ENCODE data around the gene P2RX2.

The P2RX2 gene

GRCh38 chr12:132602572-132603239, 15.9 kb upstream of the P2RX2 start:
- Mint-ChIP-seq H3K27me3 (peaks cover 50 to 59% of the 10 kb centered on the region in 2 donors), H3K9me3 (no peaks in the 10 kb centered on the region), H3K36me3 (no peaks in the 10 kb centered on the region), H3K4me3 (no peak overlapping the region), H3K4me1 (peaks cover 27 to 28% of the 10 kb centered on the region in 2 donors), H3K27ac (no peak overlapping the region)
- DNase-seq: no peak
- ATAC-seq (replicated peaks): no peak

GRCh38 chr12:132603240-132604150, 15.1 kb upstream of the P2RX2 start:
- no peak overlapping the region for H3K27ac Mint-ChIP-seq
- no peak overlapping the region for H3K4me3 Mint-ChIP-seq
- no peaks in the 10 kb centered on the region for H3K36me3 Mint-ChIP-seq
- peaks cover 55 to 64% of the 10 kb centered on the region in 2 donors for H3K27me3 Mint-ChIP-seq
- DNase-seq (no peak), ATAC-seq (replicated peaks) (no peak)
- no peaks in the 10 kb centered on the region for H3K9me3 Mint-ChIP-seq
- H3K4me1 Mint-ChIP-seq: peaks cover 24 to 27% of the 10 kb centered on the region in 2 donors

DNA sequence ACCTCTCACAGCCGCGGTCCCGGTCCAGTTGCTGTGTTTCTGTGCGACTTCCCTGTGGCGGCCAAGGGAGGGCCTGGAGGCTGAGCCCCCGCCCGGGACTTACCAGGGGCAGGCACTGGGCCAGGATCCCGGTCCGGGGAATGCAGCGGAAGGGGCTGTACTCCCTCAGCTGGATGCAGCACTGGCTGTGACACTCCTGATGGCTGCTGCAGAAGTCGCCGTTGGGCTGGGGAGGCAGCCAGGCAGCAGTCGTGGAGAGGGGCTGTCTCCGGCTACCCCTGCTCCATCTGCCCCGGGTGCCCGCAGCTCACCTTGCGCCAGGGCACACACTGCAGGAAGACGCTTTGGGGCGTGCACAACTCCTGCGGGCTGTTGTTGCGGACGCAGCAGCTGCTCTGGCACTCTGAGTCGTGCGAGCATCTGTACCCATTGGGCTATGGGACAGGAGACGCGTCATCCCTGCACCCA, 14.4 kb upstream of the P2RX2 start:
- Mint-ChIP-seq H3K27me3 (peaks cover 56 to 65% of the 10 kb centered on the region in 2 donors), H3K4me3 (no peak overlapping the region), H3K27ac (no peak overlapping the region), H3K4me1 (peaks cover 19 to 23% of the 10 kb centered on the region in 2 donors), H3K9me3 (no peaks in the 10 kb centered on the region), H3K36me3 (no peaks in the 10 kb centered on the region)
- ATAC-seq (replicated peaks): no peak
- DNase-seq: no peak

- no peak overlapping the region for H3K27ac Mint-ChIP-seq
- ATAC-seq (replicated peaks): no peak
- peaks cover 57 to 68% of the 10 kb centered on the region in 2 donors for H3K27me3 Mint-ChIP-seq
Measured at GRCh38 chr12:132604668-132605441, 13.7 kb upstream of the P2RX2 start.

DNA sequence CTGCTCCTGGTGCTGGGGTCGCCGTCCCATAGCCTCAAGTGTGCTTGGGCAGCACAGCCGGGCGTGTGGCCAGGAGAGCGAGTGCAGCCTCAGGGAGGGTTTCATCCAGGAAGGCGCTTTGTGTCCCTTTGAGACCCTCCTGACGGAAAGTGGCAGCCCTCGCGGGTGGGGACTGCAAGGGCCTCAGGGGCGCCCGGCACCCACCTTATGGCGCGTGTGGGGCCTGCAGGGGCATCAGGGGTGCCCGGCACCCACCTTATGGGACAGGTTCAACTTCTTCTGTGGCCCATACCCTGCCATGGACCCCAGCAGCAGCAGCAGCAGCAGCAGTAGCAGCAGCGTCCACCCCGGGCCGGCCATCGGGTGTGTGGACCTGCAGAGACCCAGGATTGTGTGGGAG, 12.7 kb upstream of the P2RX2 start:
- Mint-ChIP-seq H3K4me1 (peaks cover 13 to 22% of the 10 kb centered on the region in 2 donors), H3K4me3 (no peak overlapping the region), H3K27me3 (peaks cover 66 to 76% of the 10 kb centered on the region in 2 donors), H3K36me3 (peaks cover 1 to 3% of the 10 kb centered on the region in 2 donors), H3K9me3 (peaks cover 0 to 3% of the 10 kb centered on the region in 2 donors), H3K27ac (no peak overlapping the region)
- no peak for ATAC-seq (replicated peaks)
- no peak for DNase-seq

More at GRCh38 chr12:132604668-132605441, 13.7 kb upstream of the P2RX2 start:
- Mint-ChIP-seq H3K4me1 (peaks cover 13 to 23% of the 10 kb centered on the region in 2 donors), H3K9me3 (no peaks in the 10 kb centered on the region), H3K36me3 (no peaks in the 10 kb centered on the region), H3K4me3 (no peak overlapping the region)
- no peak for DNase-seq

DNA sequence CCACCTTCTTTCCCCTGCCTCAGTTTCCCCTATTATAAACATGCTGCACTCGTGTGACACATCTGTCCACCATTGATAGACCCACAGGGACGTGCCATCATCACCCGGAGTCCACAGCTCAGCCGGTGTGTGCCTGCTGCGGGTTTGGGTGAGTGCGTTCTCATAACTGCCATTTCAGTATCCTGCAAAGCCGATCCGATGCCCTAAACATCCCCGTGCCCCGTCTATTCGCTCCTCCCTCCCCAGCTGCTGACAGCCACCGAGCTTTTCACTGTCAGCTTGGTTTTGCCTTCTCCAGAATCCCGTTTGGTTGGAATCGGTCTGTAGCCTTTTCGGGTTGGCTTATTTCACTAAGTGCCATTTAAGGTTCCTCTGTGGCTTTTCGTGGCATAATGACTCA, 12.1 kb upstream of the P2RX2 start:
- peaks cover 4 to 7% of the 10 kb centered on the region in 2 donors for H3K9me3 Mint-ChIP-seq
- H3K27me3 Mint-ChIP-seq: peaks cover 65 to 76% of the 10 kb centered on the region in 2 donors
- H3K4me1 Mint-ChIP-seq: peaks cover 10 to 21% of the 10 kb centered on the region in 2 donors
- H3K4me3 Mint-ChIP-seq: no peak overlapping the region
- ATAC-seq (replicated peaks) (no peak), DNase-seq (no peak)
- no peak overlapping the region for H3K27ac Mint-ChIP-seq
- peaks cover 2 to 7% of the 10 kb centered on the region in 2 donors for H3K36me3 Mint-ChIP-seq

- Mint-ChIP-seq H3K4me1 (peaks cover 10 to 21% of the 10 kb centered on the region in 2 donors), H3K36me3 (peaks cover 2 to 7% of the 10 kb centered on the region in 2 donors), H3K27ac (no peak overlapping the region), H3K9me3 (peaks cover 4 to 7% of the 10 kb centered on the region in 2 donors), H3K27me3 (peaks cover 68 to 78% of the 10 kb centered on the region in 2 donors), H3K4me3 (no peak overlapping the region)
- DNase-seq (no peak), ATAC-seq (replicated peaks) (no peak)
Measured at GRCh38 chr12:132606927-132607326, 11.6 kb upstream of the P2RX2 start.

DNA sequence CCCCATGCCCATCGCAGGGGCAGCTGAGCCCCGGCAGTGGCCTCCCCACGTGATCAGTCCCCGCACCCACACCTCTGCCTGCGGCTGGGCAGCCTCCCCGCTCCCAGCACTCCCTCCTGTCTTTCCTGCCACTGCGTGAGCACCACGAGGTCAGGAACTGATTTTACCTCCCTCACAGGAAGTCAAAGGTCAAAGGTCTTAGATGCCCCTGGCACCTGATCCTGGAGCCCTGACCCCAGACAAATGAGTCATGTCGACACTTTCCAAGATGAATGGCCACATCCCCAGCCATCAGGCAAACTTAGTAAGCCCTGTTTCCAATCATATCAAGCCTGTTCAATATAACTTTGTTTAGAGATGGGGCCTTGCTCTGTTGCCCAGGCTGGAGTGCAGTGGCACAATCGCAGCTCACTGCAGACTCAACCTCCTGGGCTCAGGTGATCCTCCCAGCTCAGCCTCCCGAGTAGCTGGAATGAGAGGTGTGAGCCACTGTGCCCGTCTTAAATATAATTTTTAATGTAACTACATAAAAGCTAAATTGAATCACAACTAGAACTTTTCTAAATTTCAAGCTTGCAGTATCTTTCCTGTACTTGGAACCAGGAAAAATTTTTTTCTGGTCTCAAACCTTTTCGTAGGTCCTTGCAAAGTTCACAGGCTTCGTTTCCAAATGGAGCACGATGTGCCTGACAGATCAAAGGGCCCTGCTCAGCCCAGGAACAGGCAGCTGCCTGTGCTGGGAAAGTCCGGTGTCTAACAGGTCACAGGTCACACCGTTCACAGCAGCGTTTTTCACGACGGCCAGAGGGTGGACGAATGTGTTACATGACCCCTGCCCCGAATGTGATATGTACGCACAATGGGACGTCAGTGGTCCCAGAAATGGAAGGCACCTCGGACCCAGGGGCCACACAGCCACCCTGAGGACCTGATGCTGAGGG, 10.1 kb upstream of the P2RX2 start:
- peaks cover 10 to 14% of the 10 kb centered on the region in 2 donors for H3K4me1 Mint-ChIP-seq
- no peak overlapping the region for H3K27ac Mint-ChIP-seq
- ATAC-seq (replicated peaks) (no peak), DNase-seq (no peak)
- H3K9me3 Mint-ChIP-seq: peaks cover 4 to 7% of the 10 kb centered on the region in 2 donors
- no peak overlapping the region for H3K4me3 Mint-ChIP-seq
- peaks cover 2 to 7% of the 10 kb centered on the region in 2 donors for H3K36me3 Mint-ChIP-seq
- peaks cover 57 to 66% of the 10 kb centered on the region in 2 donors for H3K27me3 Mint-ChIP-seq

DNA sequence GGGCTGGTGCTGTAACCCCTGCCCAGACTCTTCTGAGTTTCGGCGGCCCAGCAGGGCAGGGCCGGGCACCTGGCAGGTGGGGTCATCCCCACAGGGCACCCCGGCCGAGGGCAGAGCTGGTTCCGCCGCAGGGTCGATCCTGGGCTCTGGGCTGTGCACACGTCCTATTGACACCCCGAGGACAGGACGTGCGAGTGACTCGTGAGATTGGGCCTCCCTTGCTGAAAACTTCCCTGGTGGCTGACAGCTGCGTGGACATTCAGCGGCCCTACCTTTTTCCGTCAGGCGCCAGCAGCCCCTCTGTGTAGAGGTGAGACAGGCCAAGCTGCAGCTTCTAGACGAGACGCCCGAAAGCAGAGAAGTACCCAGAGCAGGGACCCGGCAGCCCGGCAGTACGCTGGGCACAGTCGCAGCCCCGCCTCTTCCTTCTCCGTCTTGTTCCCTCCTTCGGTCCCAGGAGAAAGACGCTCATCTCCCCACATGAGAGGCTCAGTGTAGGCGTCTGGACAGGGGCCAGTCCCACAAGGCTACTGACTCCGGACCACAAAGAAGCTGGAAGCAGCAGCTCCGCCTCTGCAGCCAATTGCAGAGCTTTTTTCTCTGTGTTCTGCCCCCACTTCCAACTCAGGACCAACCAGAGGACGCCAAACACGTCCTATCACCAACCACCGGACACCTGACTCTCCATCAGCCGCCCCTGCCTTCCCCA, 8.4 kb upstream of the P2RX2 start, which contains the start of gene LRCOL1:
Gene LRCOL1 (minus strand): TSS at position 532 of the 709 bp plus-strand sequence. CDS start 4,331 bp downstream, outside the sequence.
- Mint-ChIP-seq H3K27ac (no peak within 1 kb of the TSS), H3K36me3 (peaks cover 2 to 7% of the 10 kb centered on the region in 2 donors), H3K4me1 (peaks cover 15 to 16% of the 10 kb centered on the region in 2 donors), H3K9me3 (peaks cover 4 to 7% of the 10 kb centered on the region in 2 donors), H3K27me3 (peaks cover 51 to 60% of the 10 kb centered on the region in 2 donors), H3K4me3 (peak within 1 kb of the TSS; percentile 63 to 73)
- ATAC-seq (replicated peaks) (peak; percentile 17 to 21), DNase-seq (no peak)

GRCh38 chr12:132610866-132611602, 7.5 kb upstream of the P2RX2 start:
- H3K4me3 Mint-ChIP-seq: peak overlapping the region; percentile 63 to 73
- peaks cover 4 to 7% of the 10 kb centered on the region in 2 donors for H3K9me3 Mint-ChIP-seq
- peaks cover 59 to 68% of the 10 kb centered on the region in 2 donors for H3K27me3 Mint-ChIP-seq
- peaks cover 15 to 16% of the 10 kb centered on the region in 2 donors for H3K4me1 Mint-ChIP-seq
- H3K36me3 Mint-ChIP-seq: peaks cover 2 to 7% of the 10 kb centered on the region in 2 donors
- no peak for DNase-seq
- no peak for ATAC-seq (replicated peaks)
- H3K27ac Mint-ChIP-seq: no peak overlapping the region

DNA sequence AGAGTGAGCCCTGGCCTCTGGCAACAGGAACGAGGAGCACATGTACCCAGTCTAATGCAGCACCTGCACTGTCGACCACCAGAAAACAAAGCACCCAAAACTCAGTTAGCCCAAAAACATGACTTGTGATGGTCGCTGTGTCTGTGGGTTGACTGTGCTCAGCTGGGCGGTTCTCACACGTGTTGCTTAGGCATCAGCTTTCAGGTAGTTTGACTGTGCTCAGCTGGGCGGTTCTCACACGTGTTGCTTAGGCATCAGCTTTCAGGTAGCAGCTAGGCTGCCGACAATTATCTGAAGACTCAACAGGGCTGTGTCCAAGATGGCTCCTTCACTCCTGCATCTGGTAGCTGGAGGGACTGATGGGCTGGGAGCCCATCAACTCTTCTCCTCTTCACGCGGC, 7.0 kb upstream of the P2RX2 start:
- no peak overlapping the region for H3K27ac Mint-ChIP-seq
- peaks cover 55 to 67% of the 10 kb centered on the region in 2 donors for H3K27me3 Mint-ChIP-seq
- H3K36me3 Mint-ChIP-seq: peaks cover 2 to 9% of the 10 kb centered on the region in 2 donors
- no peak overlapping the region for H3K4me3 Mint-ChIP-seq
- no peak for ATAC-seq (replicated peaks)
- H3K9me3 Mint-ChIP-seq: peaks cover 4 to 7% of the 10 kb centered on the region in 2 donors
- H3K4me1 Mint-ChIP-seq: peaks cover 13 to 16% of the 10 kb centered on the region in 2 donors
- DNase-seq: no peak

GRCh38 chr12:132614029-132614428, 4.5 kb upstream of the P2RX2 start:
- Mint-ChIP-seq H3K36me3 (peaks cover 8 to 18% of the 10 kb centered on the region in 2 donors), H3K9me3 (peaks cover 9 to 10% of the 10 kb centered on the region in 2 donors), H3K4me3 (no peak overlapping the region), H3K27me3 (peaks cover 53 to 59% of the 10 kb centered on the region in 2 donors), H3K27ac (no peak overlapping the region), H3K4me1 (peaks cover 16 to 24% of the 10 kb centered on the region in 2 donors)
- ATAC-seq (replicated peaks): no peak
- no peak for DNase-seq
